ENCODE measurements around the gene PARP12. TPM values are rescaled to one million over a fixed set of nuclear protein-coding genes. Genes with fewer than 3 reads are reported as not detected.

The PARP12 gene
- total and polyA plus RNA-seq, 3 donors from 2014 or later = 39.4 to 63.1 (median 54.6) TPM

DNA sequence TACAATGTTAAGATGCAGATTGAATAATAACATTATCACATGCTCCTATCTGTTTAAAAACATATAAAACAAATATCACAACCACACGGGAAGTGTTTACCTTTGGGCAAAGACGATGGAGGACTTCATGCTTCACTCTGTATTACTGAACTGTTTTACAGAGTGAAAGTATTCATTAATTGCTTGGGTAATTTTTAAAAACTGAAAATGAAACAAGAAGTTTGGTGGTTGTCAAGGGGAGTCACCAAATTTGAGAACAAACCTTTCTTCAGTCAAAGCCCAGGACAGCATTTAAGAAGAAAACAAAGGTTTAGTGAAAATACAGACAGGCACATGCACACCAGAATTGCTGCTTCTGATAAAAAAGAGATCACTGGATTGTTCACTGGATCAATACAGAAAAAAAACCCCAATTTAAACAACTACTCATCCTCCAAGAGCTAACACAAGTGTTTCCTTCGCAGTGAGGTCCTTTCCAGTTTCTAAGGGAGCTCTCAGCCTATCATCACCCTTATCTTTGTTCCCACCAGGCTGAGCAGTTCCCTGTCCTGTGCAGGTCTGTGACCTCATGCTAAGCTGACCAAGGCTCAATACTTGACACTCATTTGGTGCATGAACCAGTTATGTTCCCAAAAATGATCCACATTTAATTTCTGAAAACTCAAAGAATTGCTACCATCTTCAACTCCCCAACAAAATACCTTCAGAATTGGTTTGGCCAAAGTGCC, 8.8 kb downstream of the PARP12 start:
- Histone ChIP-seq H3K27ac (no peak overlapping the region), H3K4me3 (no peak overlapping the region), H3K27me3 (no peaks in the 10 kb centered on the region), H3K36me3 (ENCODE audit: low read depth, missing control alignments) (no peaks in the 10 kb centered on the region), H3K4me1 (no peaks in the 10 kb centered on the region), H3K9me3 (no peaks in the 10 kb centered on the region)
- DNase-seq = no peak
- intact Hi-C loops (cut with DNase I; ENCODE audit: low total_unique reads) = no loop called here
- no peak for TF ChIP-seq CTCF (IDR thresholded peaks at IDR 0.05)
- TF ChIP-seq POLR2A (IDR thresholded peaks at IDR 0.05) = no peak
- 88 to 90% methylated on average over 3 of the region's 3 CpGs for WGBS, 2 donors

- no peak for DNase-seq
- TF ChIP-seq CTCF (IDR thresholded peaks at IDR 0.05) = no peak
- TF ChIP-seq POLR2A (IDR thresholded peaks at IDR 0.05) = no peak
- H3K4me1 ChIP-seq = no peaks in the 10 kb centered on the region
- H3K36me3 ChIP-seq (ENCODE audit: low read depth, missing control alignments) = no peaks in the 10 kb centered on the region
- no peaks in the 10 kb centered on the region for H3K9me3 ChIP-seq
- no peak overlapping the region for H3K27ac ChIP-seq
- H3K27me3 ChIP-seq = no peaks in the 10 kb centered on the region
- intact Hi-C loops (cut with DNase I; ENCODE audit: low total_unique reads) = no loop called here
- no peak overlapping the region for H3K4me3 ChIP-seq
Observed at GRCh38 chr7:140051820-140052219, 10.9 kb downstream of the PARP12 start.

DNA sequence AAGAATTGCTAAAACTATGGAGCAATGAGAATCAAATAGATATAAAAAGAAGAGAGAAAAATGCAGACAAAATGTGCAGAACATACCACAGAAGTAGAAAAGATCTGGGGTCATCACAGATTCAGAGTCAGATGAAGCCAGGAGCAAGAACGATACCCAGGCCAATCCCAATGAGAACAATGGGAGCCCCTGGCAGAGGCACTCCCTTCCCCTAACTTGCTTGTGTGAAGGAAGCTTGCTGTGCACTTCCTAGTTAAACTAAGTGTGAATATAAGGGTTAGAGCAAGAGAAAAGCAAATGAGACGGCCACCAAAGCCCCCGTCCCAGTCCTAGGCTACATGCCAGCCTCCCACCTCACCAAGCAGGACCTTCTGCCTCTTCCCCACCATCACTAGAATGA, 12.7 kb downstream of the PARP12 start:
- Histone ChIP-seq H3K4me1 (no peaks in the 10 kb centered on the region), H3K36me3 (ENCODE audit: low read depth, missing control alignments) (no peaks in the 10 kb centered on the region), H3K27me3 (no peaks in the 10 kb centered on the region), H3K9me3 (no peaks in the 10 kb centered on the region), H3K4me3 (no peak overlapping the region), H3K27ac (no peak overlapping the region)
- TF ChIP-seq CTCF (IDR thresholded peaks at IDR 0.05) (no peak), POLR2A (IDR thresholded peaks at IDR 0.05) (no peak)
- intact Hi-C loops (cut with DNase I; ENCODE audit: low total_unique reads) = no loop called here
- 74 to 83% methylated on average over 3 of the region's 3 CpGs for WGBS, 2 donors
- no peak for DNase-seq

GRCh38 chr7:140049339-140050024, 13.3 kb downstream of the PARP12 start:
- intact Hi-C loops (cut with DNase I; ENCODE audit: low total_unique reads) = no loop called here
- no peak overlapping the region for H3K4me3 ChIP-seq
- H3K27me3 ChIP-seq = no peaks in the 10 kb centered on the region
- H3K27ac ChIP-seq = no peak overlapping the region
- 79 to 85% methylated on average over 5 of the region's 5 CpGs for WGBS, 2 donors
- no peak for TF ChIP-seq CTCF (IDR thresholded peaks at IDR 0.05)
- no peak for TF ChIP-seq POLR2A (IDR thresholded peaks at IDR 0.05)
- no peaks in the 10 kb centered on the region for H3K4me1 ChIP-seq
- H3K9me3 ChIP-seq = no peaks in the 10 kb centered on the region
- no peaks in the 10 kb centered on the region for H3K36me3 ChIP-seq (ENCODE audit: low read depth, missing control alignments)
- DNase-seq = no peak

DNA sequence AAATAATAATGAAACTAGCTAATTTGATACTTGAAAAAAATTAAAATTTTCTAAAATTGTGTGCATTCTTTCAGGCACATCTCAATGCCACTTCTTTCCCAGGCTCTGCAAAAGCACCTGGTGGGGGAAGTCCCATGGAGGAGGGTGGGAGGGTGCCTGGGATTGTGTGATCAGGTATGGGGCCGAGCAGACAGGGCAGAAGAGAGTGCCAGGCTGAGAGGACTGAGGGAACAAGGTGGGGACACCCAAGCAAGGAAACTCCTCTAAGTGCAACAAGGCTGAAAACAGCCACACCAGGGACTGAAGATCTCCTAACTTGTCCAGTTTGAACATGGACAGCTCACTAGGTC, 13.8 kb downstream of the PARP12 start:
- no peak overlapping the region for H3K27ac ChIP-seq
- H3K36me3 ChIP-seq (ENCODE audit: low read depth, missing control alignments) = no peaks in the 10 kb centered on the region
- TF ChIP-seq POLR2A (IDR thresholded peaks at IDR 0.05) (no peak), CTCF (IDR thresholded peaks at IDR 0.05) (no peak)
- no peaks in the 10 kb centered on the region for H3K27me3 ChIP-seq
- no peaks in the 10 kb centered on the region for H3K9me3 ChIP-seq
- DNase-seq = no peak
- intact Hi-C loops (cut with DNase I; ENCODE audit: low total_unique reads) = no loop called here
- no peaks in the 10 kb centered on the region for H3K4me1 ChIP-seq
- no peak overlapping the region for H3K4me3 ChIP-seq
- WGBS, 2 donors = 65 to 77% methylated on average over 1 of the region's 1 CpG

Measured in testis (tissue), 3 donors.